Cardiac septum (tissue), 1 donor: ENCODE data around the gene MAFG. TPM values are rescaled to one million over a fixed set of nuclear protein-coding genes. Genes with fewer than 3 reads are reported as not detected.
A peak's percentile ranks its signal among the peaks of the same experiment; 100 is the strongest.
"Not testable (repeated sequence)": the region's sequence is repeated elsewhere in the genome, so short reads cannot be mapped to it uniquely, and the experiment has no call there.

Experiments used
- DNase-seq: peaks from one replicate; pipeline ENCODE4 v3.0.0-alpha.2; 2020; ENCODE audit warnings: low spot score
- intact Hi-C: fragments of 100-400 bp; cut with DNase I; formaldehyde crosslinking; loops from one replicate; pipeline ENCODE4 v1.14.0; 2022
- total RNA-seq: library from RNA; stranded (reverse); fragmentation: NEBNext Ultra II Directional; extraction: Animal tissue kit (Norgen Biotek cat#: 25700); gene quantifications from one replicate; pipeline ENCODE4 v1.2.1, GENCODE V29; 2021
- donor health status: DM: no; HTN: no; CAD: no.

MAFG gene
- total RNA-seq, 1 donor from 2014 or later, result 24.4 TPM

DNA sequence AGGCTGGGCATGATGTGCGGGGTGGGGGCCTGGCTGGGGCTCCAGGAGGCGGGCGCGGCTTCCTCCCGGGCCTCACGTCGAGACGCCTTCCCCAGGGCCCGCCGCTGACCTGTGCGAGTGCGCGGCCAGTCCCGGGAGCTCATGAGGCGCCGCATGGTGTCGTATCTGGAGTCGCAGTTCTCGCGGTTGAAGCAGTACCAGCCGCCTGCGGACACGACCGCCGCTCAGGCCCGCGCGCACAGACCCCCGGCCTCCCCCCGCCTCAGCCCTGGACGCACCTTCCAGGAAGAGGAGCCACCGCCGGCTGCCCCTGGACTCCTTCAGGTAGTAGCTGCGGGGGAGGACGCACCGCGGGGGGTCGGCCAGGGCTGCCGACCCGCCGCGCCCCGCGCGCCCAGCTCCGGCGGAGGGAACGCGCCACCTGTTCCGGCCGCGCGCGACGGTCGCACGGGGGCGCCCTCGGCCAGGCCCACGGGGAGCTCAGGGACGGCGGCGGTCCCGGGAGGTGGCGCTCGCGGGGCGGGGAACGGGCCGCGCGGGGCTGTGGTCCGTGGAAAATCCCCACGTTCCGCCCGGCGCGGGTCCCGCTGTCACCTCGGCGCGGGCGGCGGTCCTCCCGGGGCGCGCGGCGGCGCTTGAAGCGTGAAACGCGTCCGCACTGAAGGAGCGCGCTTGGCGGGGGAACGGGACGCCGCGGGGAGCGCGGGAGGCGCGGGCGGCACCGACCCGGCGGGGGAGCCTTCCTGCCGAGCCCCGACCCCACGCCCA is 32.0 kb upstream of the MAFG start:
- peak; percentile 89 for DNase-seq
- intact Hi-C loops, result loop anchor here (1.0 to 5.0 kb wide), 2 partner anchors 62 to 193 kb away; no protein-coding TSS in a partner anchor

DNA sequence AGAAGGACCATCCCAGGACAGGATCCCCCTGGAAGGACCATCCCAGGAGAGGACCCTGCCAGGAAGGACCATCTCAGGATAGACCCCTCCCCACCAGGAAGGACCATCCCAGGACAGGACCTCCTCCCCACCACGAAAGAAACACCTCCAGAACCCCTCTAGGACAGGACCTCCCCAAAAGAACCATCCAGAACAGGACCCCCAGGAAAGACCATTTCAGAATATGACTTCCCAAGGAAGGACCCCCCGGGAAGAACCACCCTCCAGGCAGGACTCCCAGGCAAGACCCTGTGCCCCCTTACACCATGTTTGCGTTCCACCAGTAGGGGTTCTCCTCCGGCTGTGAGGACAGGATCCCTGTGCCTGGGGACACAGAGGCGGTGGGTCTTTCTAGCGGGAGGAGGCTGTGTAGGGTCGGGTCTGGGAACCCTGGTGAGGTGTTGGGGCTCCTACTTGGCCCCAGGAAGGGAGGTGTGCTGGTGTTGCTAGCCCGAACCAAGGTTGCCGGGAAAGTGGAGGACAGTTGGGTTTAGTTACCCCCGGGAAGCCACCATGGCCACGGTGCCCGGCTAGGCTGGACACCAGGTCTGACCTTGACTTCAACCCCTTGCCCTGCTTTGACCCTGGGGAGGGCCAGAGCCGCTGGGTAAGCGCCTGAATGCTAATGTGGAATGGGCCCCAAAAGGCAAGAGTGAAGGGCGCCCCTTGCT is 31.3 kb upstream of the MAFG start:
- no peak for DNase-seq
- intact Hi-C loops, result loop anchor here (1.0 to 5.0 kb wide), 2 partner anchors 63 to 194 kb away; no protein-coding TSS in a partner anchor

DNA sequence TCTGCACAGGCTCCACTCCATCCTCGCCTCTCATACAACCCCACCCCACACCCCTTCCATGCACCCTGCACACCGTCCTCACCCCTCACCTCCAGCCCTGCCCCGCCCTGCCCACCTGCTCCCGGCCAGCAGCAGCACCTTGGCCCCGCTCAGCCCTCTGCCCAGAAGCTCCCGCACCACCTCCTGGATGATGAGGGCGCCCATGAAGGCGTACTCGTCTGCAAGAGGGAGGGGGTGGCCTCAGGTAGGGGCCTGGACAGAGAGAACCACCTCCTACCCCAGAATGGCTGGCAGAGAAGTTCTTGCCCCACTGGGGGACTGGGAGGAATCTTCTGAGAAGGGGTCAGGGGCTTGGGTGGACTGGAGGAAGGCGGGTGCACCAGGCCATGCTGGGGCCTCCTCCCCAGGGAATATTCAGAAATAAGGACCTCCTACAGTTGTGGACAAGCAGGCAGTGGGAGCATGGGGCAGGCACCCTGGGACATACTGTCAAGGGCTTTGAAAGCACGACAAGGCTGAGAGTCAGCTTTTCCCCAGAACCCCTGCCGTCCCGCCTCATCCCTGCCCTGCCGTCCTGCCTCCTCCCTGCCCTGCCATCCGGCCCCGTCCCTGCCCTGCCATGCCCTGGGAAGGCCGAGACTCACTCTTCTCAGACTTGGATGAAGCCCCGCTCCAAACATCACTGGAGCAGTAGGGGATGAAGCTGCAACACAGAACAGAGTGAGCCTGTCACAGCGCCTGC is 30.3 kb upstream of the MAFG start:
- intact Hi-C loops, result loop anchor here (5.0 kb wide), 1 partner anchor 194 kb away; no protein-coding TSS in a partner anchor
- no peak for DNase-seq

DNA sequence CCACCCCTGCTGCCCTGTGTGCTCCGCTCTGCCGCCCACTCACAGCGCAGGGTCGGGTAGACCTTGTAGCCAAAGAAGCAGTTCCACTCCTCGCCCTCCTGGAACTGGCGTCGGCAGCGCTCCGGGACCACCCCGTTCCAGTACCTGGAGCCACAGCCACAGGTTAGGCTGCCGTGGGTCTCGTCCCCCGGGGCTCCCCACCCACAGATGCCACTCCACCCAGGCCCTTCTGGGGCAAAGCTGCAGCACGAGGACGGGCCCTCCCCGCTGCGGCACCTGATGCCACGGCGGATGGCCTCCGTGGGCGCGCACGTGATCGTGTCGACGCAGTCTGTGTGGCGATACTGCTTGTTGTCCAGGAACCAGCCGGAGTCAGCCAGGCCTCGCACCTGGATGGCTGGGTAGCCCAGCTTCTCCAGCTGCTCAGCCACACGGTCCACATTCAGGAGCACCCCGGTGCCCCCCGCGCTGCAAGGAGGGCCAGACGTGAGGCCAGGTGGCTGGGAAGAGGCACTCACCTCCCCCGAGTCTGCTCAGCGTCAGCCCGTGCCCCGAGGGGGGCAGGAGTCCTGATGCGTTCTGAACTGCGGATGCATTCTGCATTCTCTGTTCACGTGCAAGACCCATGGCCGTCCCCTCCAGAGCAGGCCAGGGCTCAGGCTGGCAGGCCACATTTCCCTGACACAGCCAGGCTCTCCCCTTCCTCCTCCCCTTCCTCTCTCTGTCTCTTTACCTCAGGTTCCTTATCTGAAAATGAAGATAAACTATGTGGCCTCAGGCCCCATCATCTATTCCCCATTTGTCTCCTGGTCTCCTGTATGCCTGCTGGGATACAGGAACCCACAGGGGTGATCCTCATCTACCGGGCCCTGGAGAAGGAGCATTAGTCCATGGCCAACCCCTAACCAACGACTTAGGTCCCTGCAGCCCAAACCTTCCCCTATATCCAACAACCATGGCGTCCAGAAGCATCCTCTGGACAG is 29.4 kb upstream of the MAFG start:
- DNase-seq, result no peak
- intact Hi-C loops, result loop anchor here (5.0 kb wide), 1 partner anchor 195 kb away; no protein-coding TSS in a partner anchor

DNA sequence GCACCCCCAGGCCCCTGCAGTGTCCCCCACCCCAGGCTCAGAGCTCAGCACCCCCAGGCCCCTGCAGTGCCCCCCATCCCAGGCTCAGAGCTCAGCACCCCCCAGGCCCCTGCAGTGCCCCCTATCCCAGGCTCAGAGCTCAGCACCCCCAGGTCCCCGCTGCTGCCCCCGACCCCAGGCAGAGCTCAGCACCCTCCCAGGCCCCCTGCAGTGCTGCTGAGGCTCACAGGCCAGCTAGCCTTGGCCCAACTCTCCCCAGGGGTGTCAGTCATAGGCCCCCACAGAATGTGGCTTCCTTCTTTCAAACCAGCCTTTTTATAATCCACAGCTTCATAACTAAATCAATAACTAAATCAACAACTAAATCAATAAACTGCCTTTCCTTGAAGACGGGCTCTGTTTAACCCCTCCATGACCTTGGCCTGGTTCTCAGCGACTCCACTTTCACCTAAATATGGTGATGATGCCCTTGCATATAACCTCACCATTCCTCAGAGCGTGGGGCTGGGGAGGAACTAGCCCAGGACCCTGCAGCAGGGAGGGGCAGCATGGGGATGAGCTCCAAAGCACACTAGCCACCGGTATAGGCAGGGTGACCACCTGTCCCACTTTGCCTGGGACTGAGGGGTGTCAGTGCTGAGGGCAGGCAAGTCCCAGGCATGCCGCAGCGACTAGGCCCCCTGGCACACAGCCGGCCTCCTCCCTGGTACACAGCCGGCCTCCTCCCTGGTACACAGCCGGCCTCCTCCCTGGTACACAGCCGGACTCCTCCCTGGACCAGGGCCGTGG is 28.4 kb upstream of the MAFG start:
- DNase-seq, result no peak
- intact Hi-C loops, result loop anchor here (5.0 kb wide), 1 partner anchor 196 kb away; no protein-coding TSS in a partner anchor

DNA sequence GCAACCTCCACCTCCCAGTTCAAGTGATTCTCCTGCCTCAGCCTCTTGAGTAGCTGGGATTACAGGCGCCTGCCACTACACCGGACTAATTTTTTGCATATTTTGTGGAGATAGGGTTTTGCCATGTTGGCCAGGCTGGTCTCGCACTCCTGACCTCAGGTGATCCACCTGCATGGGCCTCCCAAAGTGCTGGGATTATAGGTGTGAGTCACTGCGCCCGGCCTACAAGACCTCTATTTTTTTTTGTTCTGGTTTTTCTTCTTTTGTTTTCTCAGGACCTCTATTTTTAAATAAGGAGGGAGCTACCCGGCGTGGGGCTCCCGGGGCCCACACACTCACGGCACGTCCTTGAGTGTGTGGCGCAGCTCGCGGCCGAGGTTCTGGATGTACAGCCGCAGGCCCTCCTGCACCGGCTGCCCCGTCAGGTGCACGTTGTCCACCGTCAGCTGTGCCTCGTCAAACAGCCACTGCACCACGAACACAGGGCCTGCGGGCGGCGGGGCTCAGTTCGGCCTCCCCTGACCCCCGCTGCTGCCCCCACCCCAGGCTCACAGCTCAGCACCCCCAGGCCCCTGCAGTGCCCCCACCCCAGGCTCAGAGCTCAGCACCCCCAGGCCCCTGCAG is 27.6 kb upstream of the MAFG start:
- intact Hi-C loops, result loop anchor here (5.0 kb wide), 1 partner anchor 197 kb away; no protein-coding TSS in a partner anchor
- DNase-seq, result no peak

DNA sequence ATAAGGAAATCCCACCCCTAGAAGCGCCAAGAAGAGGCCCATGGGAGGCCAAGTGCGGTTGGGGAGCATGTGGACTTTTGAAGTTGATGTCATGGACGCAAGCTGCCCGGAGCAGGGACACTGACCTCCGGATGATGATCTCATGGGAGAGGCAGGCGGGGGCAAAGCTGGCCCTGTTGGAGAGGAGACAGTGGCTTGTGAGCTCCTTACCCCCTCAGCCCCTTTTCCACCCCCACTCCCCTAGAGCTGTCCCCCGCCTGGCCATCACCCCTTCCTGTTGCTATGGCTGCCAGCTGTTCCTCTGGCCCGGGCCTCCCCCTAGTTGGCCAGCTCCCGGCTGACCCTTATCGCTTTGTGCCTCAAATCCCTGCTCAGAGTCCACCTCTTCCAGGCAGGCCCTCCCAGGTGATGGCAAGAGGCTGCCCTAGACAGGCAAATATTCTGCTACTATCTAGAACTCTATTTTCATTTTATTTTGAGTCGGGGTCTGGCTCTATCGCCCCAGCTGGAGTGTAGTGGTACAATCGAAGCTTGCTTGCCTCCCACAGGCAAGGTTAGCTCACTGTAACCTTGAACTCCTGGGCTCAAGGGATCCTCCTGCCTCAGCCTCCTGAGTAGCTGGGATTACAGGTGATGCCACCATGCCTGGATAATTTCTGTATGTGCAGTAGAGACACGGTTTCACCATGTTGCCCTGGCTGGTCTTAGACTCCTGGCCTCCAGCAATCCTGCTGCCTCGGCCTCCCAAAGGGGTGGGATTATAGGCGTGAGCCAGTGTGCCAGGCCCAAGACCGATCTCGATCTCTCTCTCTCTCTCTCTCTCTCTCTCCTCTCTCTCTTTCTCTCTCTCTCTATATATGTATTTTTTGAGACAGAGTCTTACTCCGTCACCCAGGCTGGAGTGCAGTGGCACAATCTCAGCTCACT is 26.9 kb upstream of the MAFG start:
- intact Hi-C loops, result loop anchor here (5.0 kb wide), 1 partner anchor 198 kb away; no protein-coding TSS in a partner anchor
- DNase-seq, result no peak

DNA sequence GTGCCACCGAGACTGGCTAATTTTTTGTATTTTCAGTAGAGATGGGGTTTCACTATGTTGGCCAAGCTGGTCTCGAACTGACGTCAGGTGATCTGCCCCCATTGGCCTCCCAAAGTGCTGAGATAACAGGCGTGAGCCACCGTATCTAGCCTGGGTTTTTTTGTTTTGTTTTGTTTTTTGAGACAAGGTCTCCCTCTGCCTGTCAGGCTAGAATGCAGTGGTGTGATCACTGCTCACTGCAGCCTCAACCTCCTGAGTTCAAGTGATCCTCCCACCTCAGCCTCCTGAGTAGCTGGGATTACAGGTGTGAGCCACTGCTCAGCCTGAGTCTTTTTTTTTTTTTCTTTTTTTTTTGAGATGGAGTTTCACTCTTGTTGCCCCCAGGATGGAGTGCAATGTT is 25.9 kb upstream of the MAFG start:
- DNase-seq, intact Hi-C loops: not testable (repeated sequence)

DNA sequence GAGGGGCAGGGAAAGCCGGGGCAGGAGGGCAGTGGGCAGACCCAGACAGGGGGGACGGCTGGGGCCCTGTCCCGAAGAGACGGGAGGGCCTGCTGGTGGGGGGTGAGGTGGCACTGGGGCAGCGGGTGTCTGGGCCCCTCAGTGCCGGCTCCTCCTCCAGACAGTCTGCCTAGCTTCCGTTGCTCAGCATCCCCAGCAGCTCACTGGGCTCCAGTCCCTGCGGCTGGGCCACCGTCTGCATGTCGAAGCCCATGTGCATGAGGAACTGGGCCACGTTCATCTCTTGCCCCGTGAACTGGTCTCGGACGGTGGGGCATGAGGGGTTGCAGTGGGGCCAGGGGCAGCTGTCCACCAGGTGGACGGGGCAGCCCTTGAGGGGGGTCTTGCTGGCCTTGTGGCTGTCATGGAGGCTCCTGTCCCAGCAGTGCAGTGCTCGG is 25.3 kb upstream of the MAFG start:
- intact Hi-C loops, result no loop called here
- DNase-seq, result no peak

DNA sequence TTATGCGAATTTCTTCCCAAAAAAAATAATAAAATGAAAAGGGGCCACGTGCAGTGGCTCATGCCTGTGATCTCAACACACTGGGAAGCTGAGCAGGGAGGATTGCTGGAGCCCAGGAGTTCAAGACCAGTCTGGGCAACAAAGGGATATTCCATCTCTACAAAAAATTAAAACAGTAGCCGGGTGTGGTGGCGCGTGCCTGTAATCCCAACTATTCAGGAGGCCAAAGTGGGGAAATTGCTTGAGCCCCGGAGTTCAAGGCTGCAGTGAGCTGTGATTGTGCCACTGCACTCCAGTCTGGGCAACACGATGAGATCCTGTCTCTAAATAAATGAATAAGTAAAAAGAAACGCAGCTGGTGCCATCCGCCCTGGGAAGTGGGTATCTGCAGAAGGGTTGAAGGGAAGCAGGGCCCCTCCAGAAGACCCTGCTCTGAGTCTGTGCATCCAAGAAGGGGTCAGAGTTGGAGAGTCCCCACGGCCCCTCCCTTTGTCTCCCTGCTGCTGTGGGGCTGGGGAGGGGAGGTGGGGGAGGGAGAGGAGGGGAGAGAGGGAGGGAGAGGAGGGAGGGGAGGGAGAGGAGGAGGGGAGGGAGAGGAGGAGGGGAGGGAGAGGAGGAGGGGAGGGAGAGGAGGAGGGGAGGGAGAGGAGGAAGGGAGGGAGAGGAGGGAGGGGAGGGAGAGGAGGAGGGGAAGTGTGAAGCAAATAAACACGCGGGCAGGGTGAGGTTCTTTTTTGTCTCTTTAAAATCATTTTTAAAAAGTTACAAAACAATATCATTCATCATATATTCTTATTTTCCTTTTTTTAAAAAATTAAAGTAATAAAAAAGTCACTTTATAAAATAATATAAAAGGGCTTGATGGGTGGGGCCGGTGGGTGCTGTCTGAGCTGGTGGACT is 24.5 kb upstream of the MAFG start:
- no peak for DNase-seq
- intact Hi-C loops, result no loop called here

DNA sequence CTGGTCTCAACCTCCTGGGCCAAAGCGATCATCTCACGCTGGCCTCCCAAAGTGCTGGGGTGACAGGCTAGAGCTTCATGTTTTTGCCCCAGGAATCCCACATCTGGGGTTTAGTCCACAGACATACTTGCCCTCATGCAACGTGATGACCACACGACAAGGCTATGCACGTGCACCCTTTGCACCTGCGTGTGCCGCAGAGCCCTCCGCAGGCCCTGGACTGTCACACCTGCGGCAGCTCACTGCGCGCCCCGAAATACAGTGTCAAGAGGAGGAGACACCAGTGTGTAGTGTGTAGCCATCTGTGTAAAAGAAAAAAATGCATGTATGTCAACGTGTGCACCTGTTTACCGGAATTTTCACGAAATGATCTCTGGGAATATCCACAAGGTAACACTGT is 23.0 kb upstream of the MAFG start:
- DNase-seq, result no peak
- intact Hi-C loops, result no loop called here

DNA sequence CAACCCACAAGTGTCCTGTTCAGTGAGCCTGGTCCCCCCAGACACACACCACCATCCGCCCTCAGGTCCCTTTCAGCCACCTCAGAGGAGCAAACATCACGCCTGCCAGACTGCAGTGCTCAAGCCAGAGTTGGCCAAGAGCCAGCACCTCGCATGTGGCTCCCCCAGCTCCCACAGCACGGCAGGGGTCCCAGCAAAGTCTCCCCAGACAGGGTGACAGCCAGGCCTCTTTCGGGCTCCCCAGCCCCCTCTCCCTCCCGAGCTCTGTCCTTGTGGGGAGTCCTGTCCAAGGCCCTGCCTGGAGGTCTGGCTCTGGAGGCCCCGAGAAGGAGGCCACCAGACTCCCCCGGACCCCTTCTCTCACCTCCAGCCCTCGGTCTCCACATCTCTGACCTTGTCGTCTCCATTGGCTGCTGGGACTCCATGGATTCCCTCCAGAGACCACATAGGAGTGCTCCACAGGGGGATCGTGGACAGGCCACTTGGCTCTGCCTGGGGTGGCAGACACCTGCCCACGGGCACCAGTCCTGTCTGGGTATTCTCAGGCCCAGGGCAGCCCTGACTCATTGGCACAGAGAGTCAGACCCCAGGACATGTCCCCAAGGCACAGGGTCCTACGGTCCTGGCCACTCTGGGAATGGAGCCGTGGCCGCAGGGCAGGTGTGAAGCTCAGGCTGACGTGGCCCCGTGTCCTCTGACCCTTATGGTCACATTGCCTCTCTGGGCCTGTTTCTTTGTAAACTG is 21.3 kb upstream of the MAFG start:
- DNase-seq, result no peak

DNA sequence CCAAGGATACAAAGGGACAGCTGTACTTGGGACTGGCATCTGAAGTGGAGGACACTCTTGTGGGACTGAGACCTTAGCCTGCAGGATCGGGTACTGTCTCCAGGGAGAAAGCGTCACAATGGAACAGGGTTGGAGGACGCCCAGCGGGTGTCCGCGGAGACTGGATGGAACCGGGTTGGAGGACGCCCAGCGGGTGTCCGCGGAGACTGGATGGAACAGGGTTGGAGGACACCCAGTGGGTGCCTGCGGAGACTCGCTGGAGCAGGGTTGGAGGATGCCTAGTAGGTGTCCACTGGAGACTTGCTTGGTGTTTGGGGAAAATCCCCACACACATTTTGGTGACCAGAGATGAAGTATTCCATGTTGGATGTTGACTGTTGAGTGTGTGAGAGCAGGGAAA is 19.7 kb upstream of the MAFG start, which contains the start of gene MYADML2:
Gene MYADML2 (minus strand): TSS at position 45 of the 400 bp plus-strand sequence. CDS start 5,492 bp downstream, outside the sequence.
- no peak for DNase-seq
- intact Hi-C loops, result no loop called here

More for the DNA sequence above, 21.3 kb upstream of the MAFG start:
- intact Hi-C loops, result no loop called here

DNA sequence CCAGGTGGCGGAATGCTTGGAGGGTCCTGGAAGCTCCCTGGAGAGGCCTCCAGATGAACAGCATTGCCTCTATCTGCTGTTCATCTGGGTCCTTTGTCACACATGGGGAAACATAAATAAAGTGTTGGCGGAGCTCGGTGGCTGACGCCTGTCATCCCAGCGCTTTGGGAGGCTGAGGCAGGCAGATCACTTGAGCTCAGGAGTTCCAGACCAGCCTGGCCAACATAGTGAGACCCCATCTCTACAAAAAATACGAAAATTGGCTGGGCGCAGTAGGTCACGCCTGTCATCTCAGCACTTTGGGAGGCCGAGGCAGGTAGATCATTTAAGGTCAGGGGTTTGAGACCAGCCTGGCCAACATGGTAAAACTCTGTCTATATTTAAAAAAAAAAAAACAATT is 17.3 kb upstream of the MAFG start:
- intact Hi-C loops, result no loop called here
- no peak for DNase-seq

DNA sequence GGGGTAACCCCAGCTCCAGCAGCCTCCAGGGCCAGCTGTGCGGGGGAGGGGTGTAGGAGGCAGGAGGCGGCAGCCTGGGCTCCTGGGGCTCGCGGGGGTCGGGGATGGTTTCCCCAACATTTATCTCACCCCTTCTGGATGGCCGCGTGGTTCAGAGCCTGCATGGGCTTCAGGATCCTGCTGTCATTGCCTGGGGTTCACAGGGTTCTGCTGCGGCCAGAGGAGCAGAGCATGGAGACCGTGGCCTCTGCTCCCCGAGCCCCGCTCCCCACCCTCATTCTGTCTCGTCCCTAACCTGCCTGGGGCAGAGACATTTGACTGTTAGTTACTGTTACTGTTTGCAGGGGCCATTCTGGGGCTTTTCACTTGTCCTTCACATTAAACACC is 14.6 kb upstream of the MAFG start:
- intact Hi-C loops, result no loop called here
- no peak for DNase-seq
